ENCODE data around the gene KCNK7. TPM values are rescaled to one million over a fixed set of nuclear protein-coding genes. Genes with fewer than 3 reads are reported as not detected.

The KCNK7 gene
- total RNA-seq, 1 experiment from 2014 or later, result 0.58 TPM

GRCh38 chr11:65576867-65577755 is 18.5 kb downstream of the KCNK7 start:
- Histone ChIP-seq H3K27ac (ENCODE audit: low read length) (peak overlapping the region; percentile 65), H3K79me2 (ENCODE audit: low read length) (peaks cover 28% of the 10 kb centered on the region), H3K27me3 (ENCODE audit: low read length) (no peaks in the 10 kb centered on the region), H3K4me3 (ENCODE audit: low read length) (peak overlapping the region; percentile 75), H3K9me3 (ENCODE audit: low read length) (no peaks in the 10 kb centered on the region), H2AFZ (ENCODE audit: low read length) (no peak overlapping the region), H3K9me2 (replicated peaks; ENCODE audit: low read length) (no peaks in the 10 kb centered on the region), H3K4me2 (ENCODE audit: low read length) (peak overlapping the region; percentile 91), H3K36me3 (ENCODE audit: low read depth, low read length) (peaks cover 3% of the 10 kb centered on the region; the same call in 1 of the 2 replicates), H3K4me1 (ENCODE audit: insufficient read depth, low read length) (peaks cover 44% of the 10 kb centered on the region), H3K9ac (ENCODE audit: low read length) (peak overlapping the region; percentile 76), H3F3A (ENCODE audit: low read length, unreplicated experiment) (peaks cover 4% of the 10 kb centered on the region), H4K20me1 (ENCODE audit: low read length) (peaks cover 5% of the 10 kb centered on the region)
- intact Hi-C loops (cut with micrococcal nuclease), result loop anchor here (2.0 kb wide), 1 partner anchor 38 kb away; the partner anchor contains the start of genes MAP3K11 and PCNX3
- CTCF ChIA-PET, result interaction anchor here (0.7 to 1.1 kb wide), 3 partner anchors 11 to 19 kb away, joined by 4 to 7 read pairs (median 4); partner anchors contain the start of gene KCNK7
- DNase-seq, result peak; percentile 94
- POLR2A ChIA-PET (ENCODE audit: unreplicated experiment), result interaction anchor here (0.6 kb wide), 5 partner anchors 36 to 539 kb away, joined by 3 to 4 read pairs (median 3); no protein-coding TSS in a partner anchor
- ATAC-seq, result peak; percentile 72
- no TSS peak for BruUV-seq (replicated peaks)
- TF ChIP-seq, protein P1, sequence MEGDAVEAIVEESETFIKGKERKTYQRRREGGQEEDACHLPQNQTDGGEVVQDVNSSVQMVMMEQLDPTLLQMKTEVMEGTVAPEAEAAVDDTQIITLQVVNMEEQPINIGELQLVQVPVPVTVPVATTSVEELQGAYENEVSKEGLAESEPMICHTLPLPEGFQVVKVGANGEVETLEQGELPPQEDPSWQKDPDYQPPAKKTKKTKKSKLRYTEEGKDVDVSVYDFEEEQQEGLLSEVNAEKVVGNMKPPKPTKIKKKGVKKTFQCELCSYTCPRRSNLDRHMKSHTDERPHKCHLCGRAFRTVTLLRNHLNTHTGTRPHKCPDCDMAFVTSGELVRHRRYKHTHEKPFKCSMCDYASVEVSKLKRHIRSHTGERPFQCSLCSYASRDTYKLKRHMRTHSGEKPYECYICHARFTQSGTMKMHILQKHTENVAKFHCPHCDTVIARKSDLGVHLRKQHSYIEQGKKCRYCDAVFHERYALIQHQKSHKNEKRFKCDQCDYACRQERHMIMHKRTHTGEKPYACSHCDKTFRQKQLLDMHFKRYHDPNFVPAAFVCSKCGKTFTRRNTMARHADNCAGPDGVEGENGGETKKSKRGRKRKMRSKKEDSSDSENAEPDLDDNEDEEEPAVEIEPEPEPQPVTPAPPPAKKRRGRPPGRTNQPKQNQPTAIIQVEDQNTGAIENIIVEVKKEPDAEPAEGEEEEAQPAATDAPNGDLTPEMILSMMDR (conservative IDR thresholded peaks at IDR 0.05; ENCODE audit: low read depth, low read length), result no peak
- TF ChIP-seq EZH2 (IDR thresholded peaks at IDR 0.05; ENCODE audit: low read length, unreplicated experiment) (no peak), EZH2phosphoT487 (IDR thresholded peaks at IDR 0.05; ENCODE audit: borderline replicate concordance, low read length) (no peak)

GRCh38 chr11:65576232-65576866 is 19.3 kb downstream of the KCNK7 start:
- ChIA-PET CTCF (interaction anchor here (0.6 kb wide), 2 partner anchors 29 to 446 kb away, joined by 4 read pairs; no protein-coding TSS in a partner anchor), POLR2A (ENCODE audit: unreplicated experiment) (interaction anchor here (0.6 kb wide), 2 partner anchors 38 to 539 kb away, joined by 3 to 4 read pairs; no protein-coding TSS in a partner anchor)
- Histone ChIP-seq H3K36me3 (ENCODE audit: low read depth, low read length) (no peaks in the 10 kb centered on the region; the same call in 1 of the 2 replicates), H3K79me2 (ENCODE audit: low read length) (peaks cover 35% of the 10 kb centered on the region), H3K4me2 (ENCODE audit: low read length) (peak overlapping the region; percentile 91), H3K27ac (ENCODE audit: low read length) (peak overlapping the region; percentile 65), H3K9ac (ENCODE audit: low read length) (peak overlapping the region; percentile 76), H3K9me2 (replicated peaks; ENCODE audit: low read length) (no peaks in the 10 kb centered on the region), H4K20me1 (ENCODE audit: low read length) (peaks cover 5% of the 10 kb centered on the region), H3K9me3 (ENCODE audit: low read length) (no peaks in the 10 kb centered on the region), H3K4me3 (ENCODE audit: low read length) (peak overlapping the region; percentile 75), H3F3A (ENCODE audit: low read length, unreplicated experiment) (peaks cover 4% of the 10 kb centered on the region), H3K4me1 (ENCODE audit: insufficient read depth, low read length) (peaks cover 51% of the 10 kb centered on the region), H3K27me3 (ENCODE audit: low read length) (no peaks in the 10 kb centered on the region), H2AFZ (ENCODE audit: low read length) (no peak overlapping the region; the same call in 1 of the 2 replicates)
- TF ChIP-seq EZH2 (IDR thresholded peaks at IDR 0.05; ENCODE audit: low read length, unreplicated experiment) (no peak), EZH2phosphoT487 (IDR thresholded peaks at IDR 0.05; ENCODE audit: borderline replicate concordance, low read length) (no peak)
- TF ChIP-seq, protein P1 (conservative IDR thresholded peaks at IDR 0.05; ENCODE audit: low read depth, low read length), result no peak
- intact Hi-C loops (cut with micrococcal nuclease), result loop anchor here (2.0 kb wide), 1 partner anchor 38 kb away; the partner anchor contains the start of genes MAP3K11 and PCNX3
- BruUV-seq (replicated peaks), result no TSS peak
- no peak for DNase-seq
- no peak for ATAC-seq
